Testis (tissue), 2 donors: Measurements from ENCODE around the gene FRS2.

ENCODE experiments used
- CTCF ChIP-seq, 3 experiments: fragments of 450-650 bp in 2 of 3; fragments of 200-600 bp in 1 of 3; sonication (generic) in 1 of 3; IDR thresholded peaks; one replicate each; pipeline ENCODE4 v1.5.1; 2016 to 2019; ENCODE audit warnings: antibody characterized with exemption in 3 of 3, mild to moderate bottlenecking in 2 of 3, moderate library complexity in 1 of 3
- POLR2A ChIP-seq: fragments of 450-650 bp; IDR thresholded peaks from one replicate; pipeline ENCODE4 v1.6.1; 2017; ENCODE audit warnings: antibody characterized with exemption, mild to moderate bottlenecking, moderate library complexity

- TF ChIP-seq CTCF (IDR thresholded peaks at IDR 0.05) (no peak), POLR2A (no peak)
Observed at GRCh38 chr12:69616025-69616424, 145.8 kb downstream of the FRS2 start.
